Measurements from ENCODE around the gene KLHL35.

Gene KLHL35

DNA sequence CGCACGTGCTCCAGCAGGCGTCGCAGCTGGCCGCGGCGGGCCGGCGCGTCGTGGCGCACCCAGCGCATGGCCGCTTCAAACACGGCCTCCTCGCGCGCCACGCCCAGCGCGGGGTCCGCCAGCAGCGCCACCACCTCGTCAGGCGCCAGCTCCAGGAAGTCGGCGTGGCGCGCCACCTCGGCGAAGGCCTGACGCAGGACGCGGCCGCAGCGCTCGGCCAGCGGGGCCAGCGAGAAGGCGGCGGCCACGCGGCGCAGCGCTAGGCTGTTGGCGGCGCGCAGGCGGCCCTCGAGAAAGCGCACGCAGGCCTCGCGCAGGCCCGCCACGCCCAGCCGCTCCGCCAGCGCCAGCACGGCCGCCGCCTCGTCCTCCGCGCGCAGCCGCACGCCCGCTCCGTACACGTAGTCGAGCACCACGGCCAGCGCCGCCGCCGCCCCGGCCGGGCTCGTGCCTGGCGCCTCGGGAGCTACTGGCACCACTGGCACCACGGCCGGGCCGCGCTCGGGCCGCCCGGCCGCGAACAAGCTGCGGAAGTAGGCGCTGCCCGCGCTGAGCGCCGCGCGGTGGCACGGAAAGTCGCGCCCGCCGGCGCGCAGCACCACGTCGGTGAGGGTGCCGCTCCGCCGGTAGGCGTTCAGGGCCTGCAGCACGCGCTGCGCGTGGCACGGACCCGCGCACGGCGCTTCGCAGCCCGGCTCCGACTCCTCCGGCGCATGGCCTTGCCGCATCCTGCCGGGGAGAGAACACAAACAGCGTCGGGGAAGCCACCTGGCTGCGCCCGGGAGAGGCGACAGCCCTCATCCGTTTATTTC lies 2.9 kb downstream of the KLHL35 start:
- H2BK5ac ChIP-seq (ENCODE audit: low read depth, low read length, poor library complexity, severe bottlenecking), result no peak overlapping the region
- peak overlapping the region; percentile 65 for H4K91ac ChIP-seq (ENCODE audit: low read length)
- peak overlapping the region; percentile 53 for H3K9ac ChIP-seq (ENCODE audit: low read length)
- H2BK120ac ChIP-seq (ENCODE audit: low read depth, low read length), result no peak overlapping the region
- H3K18ac ChIP-seq (ENCODE audit: low read depth in 1 of 2, low read length in 2 of 2), result peak overlapping the region in 1 of 2 experiments; percentile 90
- H2BK15ac ChIP-seq (ENCODE audit: low read depth, poor library complexity, severe bottlenecking), result peak overlapping the region; percentile 80
- peak overlapping the region; percentile 47 to 72 for H3K4me3 ChIP-seq (ENCODE audit: insufficient read depth in 1 of 2, low read depth in 1 of 2, low read length in 2 of 2)
- peak overlapping the region in 1 of 2 experiments; percentile 58 for H3K14ac ChIP-seq (ENCODE audit: low read length in 2 of 2)
- H2BK12ac ChIP-seq (ENCODE audit: low read length in 2 of 2), result no peak overlapping the region
- peak overlapping the region; percentile 35 to 42 for H3K4ac ChIP-seq (ENCODE audit: low read depth in 1 of 2, low read length in 2 of 2)
- H3K79me1 ChIP-seq (replicated peaks; ENCODE audit: low read length, poor library complexity, severe bottlenecking), result no peaks in the 10 kb centered on the region
- peak overlapping the region in 1 of 2 experiments; percentile 6 for H3K23ac ChIP-seq (ENCODE audit: low read length in 2 of 2)
- H2AK5ac ChIP-seq (ENCODE audit: low read length, severe bottlenecking), result no peak overlapping the region
- peak overlapping the region; percentile 76 for H2AFZ ChIP-seq (ENCODE audit: low read depth, low read length)
- DNase-seq, result peak; percentile 73
- peaks cover 49 to 50% of the 10 kb centered on the region in 2 experiments for H3K27me3 ChIP-seq (ENCODE audit: control insufficient read depth in 1 of 2, insufficient read depth in 1 of 2, low read length in 2 of 2)
- peak overlapping the region; percentile 83 for H4K8ac ChIP-seq (ENCODE audit: low read length)
- H3K9me3 ChIP-seq (ENCODE audit: control insufficient read depth, low read length), result peaks cover 4% of the 10 kb centered on the region
- H3K4me1 ChIP-seq (ENCODE audit: control insufficient read depth, insufficient read depth, low read depth, low read length), result peaks cover 15% of the 10 kb centered on the region
- peak overlapping the region; percentile 71 for H3K4me2 ChIP-seq (ENCODE audit: low read length, poor library complexity, severe bottlenecking)
- H3K36me3 ChIP-seq (ENCODE audit: control insufficient read depth in 1 of 2, insufficient read depth in 2 of 2, low read depth in 1 of 2, low read length in 2 of 2), result peaks cover 0 to 5% of the 10 kb centered on the region in 2 experiments
- H3K27ac ChIP-seq (ENCODE audit: low read length, poor library complexity, severe bottlenecking), result no peak overlapping the region
- 2% methylated on average over 102 of the region's 134 CpGs for WGBS

DNA sequence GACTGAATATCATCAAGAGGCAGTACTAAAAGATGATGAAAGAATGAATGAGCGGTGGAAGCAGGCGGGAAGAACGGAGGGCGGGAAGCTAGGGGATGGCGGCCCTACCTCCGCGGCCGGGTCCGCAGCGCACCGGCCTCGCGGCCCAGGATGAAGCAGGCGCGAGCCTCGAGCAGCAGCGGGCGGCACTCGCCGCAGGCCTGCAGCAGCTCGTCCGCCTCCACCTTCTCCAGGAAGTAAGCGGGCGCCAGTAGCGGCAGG lies 3.4 kb downstream of the KLHL35 start:
- peak overlapping the region; percentile 35 to 42 for H3K4ac ChIP-seq (ENCODE audit: low read depth in 1 of 2, low read length in 2 of 2)
- 62% methylated on average over 13 of the region's 25 CpGs for WGBS
- no peak overlapping the region for H2BK12ac ChIP-seq (ENCODE audit: low read length in 2 of 2)

DNA sequence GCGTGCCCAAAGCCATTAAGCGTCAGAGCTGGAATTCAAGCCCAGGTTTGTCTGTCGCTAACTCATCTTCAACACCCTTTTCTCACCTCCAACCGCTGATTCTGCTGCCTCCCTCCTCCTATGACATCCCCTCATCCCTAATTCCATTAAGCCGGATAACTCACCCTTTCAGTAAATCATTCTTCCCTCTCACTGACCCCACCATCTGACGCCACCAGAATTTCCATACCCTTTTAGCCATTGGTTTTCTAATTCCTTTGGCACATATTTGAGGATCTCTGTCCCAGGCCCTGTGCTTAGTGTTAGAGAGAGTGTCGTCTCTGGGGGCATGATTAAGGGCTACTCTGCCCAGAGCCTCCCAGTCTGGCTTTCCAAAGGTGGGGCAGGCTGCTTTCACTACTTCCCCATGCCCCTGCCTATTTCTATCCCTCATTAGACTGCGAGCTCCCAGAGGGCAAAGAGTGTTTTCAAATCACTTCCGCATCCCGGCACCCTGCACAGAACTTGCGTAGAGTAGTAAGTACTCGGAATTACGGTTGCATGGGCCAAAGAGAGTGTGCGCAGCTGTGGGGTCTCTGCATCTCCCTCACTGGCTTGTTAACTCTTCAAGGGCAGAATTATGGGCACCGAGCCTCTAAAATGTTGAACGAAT lies 3.9 kb downstream of the KLHL35 start:
- no peak overlapping the region for H3K4ac ChIP-seq (ENCODE audit: low read depth in 1 of 2, low read length in 2 of 2)
- H3K27me3 ChIP-seq (ENCODE audit: control insufficient read depth in 1 of 2, insufficient read depth in 1 of 2, low read length in 2 of 2), result peaks cover 48 to 50% of the 10 kb centered on the region in 2 experiments
- no peak for DNase-seq
- no peak overlapping the region for H3K18ac ChIP-seq (ENCODE audit: low read depth in 1 of 2, low read length in 2 of 2)
- H3K9me3 ChIP-seq (ENCODE audit: control insufficient read depth, low read length), result peaks cover 4% of the 10 kb centered on the region
- H3K79me1 ChIP-seq (replicated peaks; ENCODE audit: low read length, poor library complexity, severe bottlenecking), result no peaks in the 10 kb centered on the region
- no peak overlapping the region for H2BK5ac ChIP-seq (ENCODE audit: low read depth, low read length, poor library complexity, severe bottlenecking)
- no peak overlapping the region for H3K14ac ChIP-seq (ENCODE audit: low read length in 2 of 2)
- H3K4me1 ChIP-seq (ENCODE audit: control insufficient read depth, insufficient read depth, low read depth, low read length), result peaks cover 15% of the 10 kb centered on the region
- H3K4me3 ChIP-seq (ENCODE audit: insufficient read depth in 1 of 2, low read depth in 1 of 2, low read length in 2 of 2), result peak overlapping the region in 1 of 2 experiments; percentile 72
- H2AFZ ChIP-seq (ENCODE audit: low read depth, low read length), result no peak overlapping the region
- H2BK120ac ChIP-seq (ENCODE audit: low read depth, low read length), result no peak overlapping the region
- H2BK15ac ChIP-seq (ENCODE audit: low read depth, poor library complexity, severe bottlenecking), result no peak overlapping the region
- H3K36me3 ChIP-seq (ENCODE audit: control insufficient read depth in 1 of 2, insufficient read depth in 2 of 2, low read depth in 1 of 2, low read length in 2 of 2), result peaks cover 3 to 6% of the 10 kb centered on the region in 2 experiments
- no peak overlapping the region for H2BK12ac ChIP-seq (ENCODE audit: low read length in 2 of 2)
- H2AK5ac ChIP-seq (ENCODE audit: low read length, severe bottlenecking), result no peak overlapping the region
- no peak overlapping the region for H4K91ac ChIP-seq (ENCODE audit: low read length)
- WGBS, result 95% methylated on average over 16 of the region's 16 CpGs
- no peak overlapping the region for H4K8ac ChIP-seq (ENCODE audit: low read length)
- no peak overlapping the region for H3K4me2 ChIP-seq (ENCODE audit: low read length, poor library complexity, severe bottlenecking)
- H3K9ac ChIP-seq (ENCODE audit: low read length), result peak overlapping the region; percentile 72
- no peak overlapping the region for H3K23ac ChIP-seq (ENCODE audit: low read length in 2 of 2)
- no peak overlapping the region for H3K27ac ChIP-seq (ENCODE audit: low read length, poor library complexity, severe bottlenecking)

More for the DNA sequence above, 3.4 kb downstream of the KLHL35 start:
- peak overlapping the region; percentile 47 to 72 for H3K4me3 ChIP-seq (ENCODE audit: insufficient read depth in 1 of 2, low read depth in 1 of 2, low read length in 2 of 2)
- no peak overlapping the region for H2BK15ac ChIP-seq (ENCODE audit: low read depth, poor library complexity, severe bottlenecking)
- H3K14ac ChIP-seq (ENCODE audit: low read length in 2 of 2), result peak overlapping the region in 1 of 2 experiments; percentile 58
- H2AK5ac ChIP-seq (ENCODE audit: low read length, severe bottlenecking), result no peak overlapping the region
- peaks cover 49 to 50% of the 10 kb centered on the region in 2 experiments for H3K27me3 ChIP-seq (ENCODE audit: control insufficient read depth in 1 of 2, insufficient read depth in 1 of 2, low read length in 2 of 2)
- no peak overlapping the region for H3K9ac ChIP-seq (ENCODE audit: low read length)
- peaks cover 4% of the 10 kb centered on the region for H3K9me3 ChIP-seq (ENCODE audit: control insufficient read depth, low read length)
- H2BK5ac ChIP-seq (ENCODE audit: low read depth, low read length, poor library complexity, severe bottlenecking), result no peak overlapping the region
- DNase-seq, result no peak
- peaks cover 15% of the 10 kb centered on the region for H3K4me1 ChIP-seq (ENCODE audit: control insufficient read depth, insufficient read depth, low read depth, low read length)
- peak overlapping the region; percentile 39 for H2AFZ ChIP-seq (ENCODE audit: low read depth, low read length)
- H4K8ac ChIP-seq (ENCODE audit: low read length), result peak overlapping the region; percentile 83
- peak overlapping the region; percentile 71 for H3K4me2 ChIP-seq (ENCODE audit: low read length, poor library complexity, severe bottlenecking)
- peaks cover 0 to 6% of the 10 kb centered on the region in 2 experiments for H3K36me3 ChIP-seq (ENCODE audit: control insufficient read depth in 1 of 2, insufficient read depth in 2 of 2, low read depth in 1 of 2, low read length in 2 of 2)
- H3K23ac ChIP-seq (ENCODE audit: low read length in 2 of 2), result peak overlapping the region in 1 of 2 experiments; percentile 6
- no peak overlapping the region for H2BK120ac ChIP-seq (ENCODE audit: low read depth, low read length)
- peak overlapping the region in 1 of 2 experiments; percentile 90 for H3K18ac ChIP-seq (ENCODE audit: low read depth in 1 of 2, low read length in 2 of 2)
- H3K79me1 ChIP-seq (replicated peaks; ENCODE audit: low read length, poor library complexity, severe bottlenecking), result no peaks in the 10 kb centered on the region
- H4K91ac ChIP-seq (ENCODE audit: low read length), result peak overlapping the region; percentile 65
- H3K27ac ChIP-seq (ENCODE audit: low read length, poor library complexity, severe bottlenecking), result no peak overlapping the region

DNA sequence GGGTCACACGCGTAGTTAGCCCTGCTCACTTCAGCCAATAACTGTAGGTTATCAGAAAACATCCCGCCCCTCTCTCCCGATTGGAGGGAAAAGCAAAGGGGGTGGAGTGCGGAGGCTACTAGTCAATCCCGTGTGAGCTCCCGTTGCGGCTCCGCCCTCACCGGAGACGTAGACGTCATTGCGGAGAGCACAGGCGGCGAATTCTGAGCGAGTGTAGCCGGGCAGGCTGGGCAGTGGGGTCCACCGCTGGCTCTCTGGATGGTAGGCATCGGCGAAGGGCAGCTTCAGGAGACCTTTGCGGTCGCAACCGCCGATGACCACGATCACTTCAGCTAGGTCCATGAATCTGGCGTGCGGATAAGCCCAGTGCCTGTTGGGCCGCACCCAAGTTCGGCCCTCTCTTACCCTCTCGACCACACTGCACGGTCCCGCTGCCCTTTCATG lies 4.7 kb downstream of the KLHL35 start:
- Histone ChIP-seq H3K27ac (ENCODE audit: low read length, poor library complexity, severe bottlenecking) (no peak overlapping the region), H3K79me1 (replicated peaks; ENCODE audit: low read length, poor library complexity, severe bottlenecking) (no peaks in the 10 kb centered on the region), H4K91ac (ENCODE audit: low read length) (no peak overlapping the region), H3K4me2 (ENCODE audit: low read length, poor library complexity, severe bottlenecking) (no peak overlapping the region), H3K4ac (ENCODE audit: low read depth in 1 of 2, low read length in 2 of 2) (no peak overlapping the region), H3K4me1 (ENCODE audit: control insufficient read depth, insufficient read depth, low read depth, low read length) (peaks cover 15% of the 10 kb centered on the region), H3K18ac (ENCODE audit: low read depth in 1 of 2, low read length in 2 of 2) (no peak overlapping the region), H3K14ac (ENCODE audit: low read length in 2 of 2) (no peak overlapping the region), H3K27me3 (ENCODE audit: control insufficient read depth in 1 of 2, insufficient read depth in 1 of 2, low read length in 2 of 2) (peaks cover 41 to 44% of the 10 kb centered on the region in 2 experiments), H4K8ac (ENCODE audit: low read length) (no peak overlapping the region), H2BK15ac (ENCODE audit: low read depth, poor library complexity, severe bottlenecking) (no peak overlapping the region), H2AK5ac (ENCODE audit: low read length, severe bottlenecking) (no peak overlapping the region), H2BK12ac (ENCODE audit: low read length in 2 of 2) (no peak overlapping the region), H2AFZ (ENCODE audit: low read depth, low read length) (no peak overlapping the region), H3K4me3 (ENCODE audit: insufficient read depth in 1 of 2, low read depth in 1 of 2, low read length in 2 of 2) (peak overlapping the region in 1 of 2 experiments; percentile 72), H3K9ac (ENCODE audit: low read length) (peak overlapping the region; percentile 72), H2BK5ac (ENCODE audit: low read depth, low read length, poor library complexity, severe bottlenecking) (no peak overlapping the region), H2BK120ac (ENCODE audit: low read depth, low read length) (no peak overlapping the region), H3K9me3 (ENCODE audit: control insufficient read depth, low read length) (peaks cover 4% of the 10 kb centered on the region), H3K23ac (ENCODE audit: low read length in 2 of 2) (no peak overlapping the region), H3K36me3 (ENCODE audit: control insufficient read depth in 1 of 2, insufficient read depth in 2 of 2, low read depth in 1 of 2, low read length in 2 of 2) (peaks cover 11 to 13% of the 10 kb centered on the region in 2 experiments)
- WGBS, result 88% methylated on average over 32 of the region's 32 CpGs
- DNase-seq, result no peak

All from mesenchymal stem cell (in vitro differentiated cells and primary cell).